Bladder microvascular endothelial cell (primary cell): ENCODE data around the gene NODAL. TPM values are rescaled to one million over a fixed set of nuclear protein-coding genes. Genes with fewer than 3 reads are reported as not detected.

Experiments used
- total RNA-seq: library from RNA; depleted of rRNA; stranded (reverse); fragments of >200 nt; gene quantifications from 2 replicates; pipeline ENCODE4 v1.2.3, GENCODE V29; 2014

NODAL gene
- total RNA-seq, result not detected in 2 replicates

GRCh38 chr10:70441161-70441894, at the start of gene NODAL:
TSS of gene NODAL (minus strand) at chr10:70441681. CDS start at chr10:70441667, 14 bp downstream.

DNA sequence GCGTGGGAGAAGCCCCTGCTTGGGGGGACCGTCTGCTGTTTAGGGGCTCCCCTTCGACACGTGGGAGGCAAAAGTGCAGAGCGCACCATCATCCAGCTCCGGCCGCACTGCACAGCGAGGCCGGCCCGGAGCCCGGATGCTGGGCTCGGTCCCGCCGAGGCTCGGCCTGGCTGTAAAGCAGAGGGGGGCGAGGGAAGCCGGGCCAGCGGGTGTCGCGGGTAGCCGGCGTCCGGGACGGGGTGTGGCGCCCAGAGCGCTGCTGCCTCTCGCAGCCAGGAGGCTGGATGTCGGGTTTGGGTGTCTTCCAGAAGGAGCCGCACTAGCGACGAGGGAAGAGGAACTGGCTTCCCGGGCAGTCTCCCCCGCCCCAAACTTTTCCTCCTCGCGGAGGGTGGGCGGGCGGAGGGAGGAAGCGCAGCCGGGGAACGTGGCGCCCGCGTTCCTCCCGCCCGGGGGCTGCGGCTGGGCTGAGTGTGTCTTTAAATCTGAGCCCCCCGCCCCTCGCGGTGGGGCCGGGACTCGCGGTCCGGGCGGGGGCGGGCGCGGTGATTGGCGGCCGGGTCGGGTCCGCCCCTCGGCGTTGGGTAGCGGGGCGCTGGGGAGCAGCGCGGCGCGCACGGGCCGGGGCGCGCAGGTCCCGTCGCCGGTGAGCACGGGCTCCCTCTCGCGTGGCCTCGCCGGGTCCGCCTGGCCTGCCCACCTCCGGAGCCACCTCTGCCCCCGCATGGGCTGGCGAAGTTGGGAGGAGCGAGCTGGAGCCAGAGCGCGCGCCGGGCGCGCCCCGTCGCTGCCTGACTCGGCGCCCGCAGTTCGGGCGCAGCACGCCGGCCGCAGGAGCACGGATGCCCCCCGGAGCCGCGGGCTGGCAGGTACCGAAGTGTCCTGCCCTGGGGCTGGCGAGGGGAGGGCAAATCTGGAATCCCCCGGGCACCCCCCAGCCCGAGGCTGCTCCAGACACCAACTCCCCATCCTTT, 37.0 kb upstream of the NODAL start, which contains the start of gene PALD1:
Gene PALD1 (plus strand): TSS at position 577 of the 974 bp plus-strand sequence. CDS start 47,185 bp downstream, outside the sequence.

GRCh38 chr10:70404036-70404786, 37.3 kb downstream of the NODAL start, which contains the start of gene EIF4EBP2:
TSS of gene EIF4EBP2 (plus strand) at chr10:70404145. CDS start at chr10:70404402, 257 bp downstream.

Other genes starting within 250 kb of the NODAL start
- gene PPA1, start 208.3 kb downstream of the NODAL start, total RNA-seq, result 179 and 185 TPM in 2 replicates
- not detected in 2 replicates for gene NPFFR1, start 157.7 kb downstream of the NODAL start, total RNA-seq
- gene LRRC20, start 59.1 kb downstream of the NODAL start, total RNA-seq, result 2.6 and 12.4 TPM in 2 replicates
- gene EIF4EBP2, start 37.5 kb downstream of the NODAL start, total RNA-seq, result 17.0 and 32.9 TPM in 2 replicates
- 105 and 132 TPM in 2 replicates for gene PALD1, start 37.1 kb upstream of the NODAL start, total RNA-seq
- not detected in 2 replicates for gene PRF1, start 161.1 kb upstream of the NODAL start, total RNA-seq
- under 0.01 and 0.06 TPM in 2 replicates for gene ADAMTS14, start 230.8 kb upstream of the NODAL start, total RNA-seq